ENCODE results near the gene TNMD. TPM values are rescaled to one million over a fixed set of nuclear protein-coding genes. Genes with fewer than 3 reads are reported as not detected.
"Not testable (repeated sequence)": the region's sequence is repeated elsewhere in the genome, so short reads cannot be mapped to it uniquely, and the experiment has no call there.

The TNMD gene
- under 1 TPM in 1 of 6 donors, not detected in 5; 0.46 TPM for total RNA-seq
- under 1 TPM in 1 of 2 donors, not detected in 1; 0.61 TPM for polyA plus RNA-seq

- FAIRE-seq (no peak), DNase-seq (no peak), ATAC-seq (no peak)
- no peak within 1 kb of the TSS for H3K27ac ChIP-seq
- H3K9me3 ChIP-seq, result no peaks in the 10 kb centered on the region
- H3K27me3 ChIP-seq, result peaks cover 0 to 4% (median 1%) of the 10 kb centered on the region in 4 donors
- H3K4me3 ChIP-seq, result no peak within 1 kb of the TSS
- no peaks in the 10 kb centered on the region for H3K4me1 ChIP-seq
- no peaks in the 10 kb centered on the region for H3K36me3 ChIP-seq
- 42 to 59% methylated on average over 2 of the region's 2 CpGs for WGBS, 2 donors
- intact Hi-C loops (cut with DNase I), result no loop called here
- TF ChIP-seq CTCF (IDR thresholded peaks at IDR 0.05), result no peak
These were observed at the start of gene TNMD for GRCh38 chrX:100584611-100585010. TNMD (plus strand) TSS chrX:100584936; CDS start chrX:100585019, 83 bp downstream.

GRCh38 chrX:100565534-100565933, 19.2 kb upstream of the TNMD start:
- H3K27ac ChIP-seq; H3K4me1 ChIP-seq; FAIRE-seq; intact Hi-C loops (cut with DNase I); DNase-seq; H3K9me3 ChIP-seq; ATAC-seq; H3K4me3 ChIP-seq; H3K36me3 ChIP-seq; H3K27me3 ChIP-seq: not testable (repeated sequence)
- WGBS, 2 donors, result 65 to 70% methylated on average over 7 of the region's 7 CpGs

- no peak overlapping the region for H3K4me3 ChIP-seq
- no peaks in the 10 kb centered on the region for H3K4me1 ChIP-seq
- no peaks in the 10 kb centered on the region for H3K36me3 ChIP-seq
- H3K9me3 ChIP-seq, result no peaks in the 10 kb centered on the region
- peaks cover 0 to 4% (median 1%) of the 10 kb centered on the region in 4 donors for H3K27me3 ChIP-seq
- WGBS, 2 donors, result 37 to 42% methylated on average over 2 of the region's 2 CpGs
- ATAC-seq, result no peak
- DNase-seq, result no peak
- no peak for FAIRE-seq
- intact Hi-C loops (cut with DNase I), result no loop called here
- no peak overlapping the region for H3K27ac ChIP-seq
- TF ChIP-seq CTCF (IDR thresholded peaks at IDR 0.05), result no peak
These were observed 2.0 kb downstream of the TNMD start for GRCh38 chrX:100586747-100587146.

GRCh38 chrX:100587861-100588260, 3.1 kb downstream of the TNMD start:
- Histone ChIP-seq H3K36me3 (no peaks in the 10 kb centered on the region), H3K4me1 (no peaks in the 10 kb centered on the region), H3K9me3 (no peaks in the 10 kb centered on the region), H3K27ac (no peak overlapping the region), H3K4me3 (no peak overlapping the region), H3K27me3 (peaks cover 0 to 4% (median 1%) of the 10 kb centered on the region in 4 donors)
- no peak for TF ChIP-seq CTCF (IDR thresholded peaks at IDR 0.05)
- ATAC-seq (no peak), DNase-seq (no peak), FAIRE-seq (no peak)
- intact Hi-C loops (cut with DNase I), result no loop called here
- 35 to 48% methylated on average over 2 of the region's 2 CpGs for WGBS, 2 donors

- intact Hi-C loops (cut with DNase I), result no loop called here
- Histone ChIP-seq H3K27ac (no peak overlapping the region), H3K4me3 (no peak overlapping the region), H3K36me3 (no peaks in the 10 kb centered on the region), H3K27me3 (peaks cover 0 to 8% (median 0%) of the 10 kb centered on the region in 4 donors), H3K4me1 (no peaks in the 10 kb centered on the region), H3K9me3 (no peaks in the 10 kb centered on the region)
- no peak for ATAC-seq
- no peak for TF ChIP-seq CTCF (IDR thresholded peaks at IDR 0.05)
- no peak for FAIRE-seq
- DNase-seq, result no peak
- WGBS, 2 donors, result 49 to 55% methylated on average over 5 of the region's 5 CpGs
These were observed 6.7 kb downstream of the TNMD start for GRCh38 chrX:100591256-100592051.
